Body of pancreas (tissue), 4 donors: ENCODE measurements around the gene WFDC2. TPM values are rescaled to one million over a fixed set of nuclear protein-coding genes. Genes with fewer than 3 reads are reported as not detected.

ENCODE experiments used
- ATAC-seq: fragments of 150-250 bp; one replicate; pipeline ENCODE4 v1.9.1; 2016
- DNase-seq, 4 donors: peaks; one replicate each; pipeline ENCODE4 v3.0.0-alpha.2; 2019
- H3K27ac ChIP-seq, 4 donors: fragments of 200-600 bp; sonication (generic); 1 replicate in 3 of 4; 2 replicates in 1 of 4; pipeline versions ENCODE4 v1.5.1 to v1.6.1; 2016 to 2019; ENCODE audit warnings: mild to moderate bottlenecking in 1 of 4, mixed read lengths in 1 of 4, moderate library complexity in 1 of 4
- H3K27me3 ChIP-seq, 2 donors: fragments of 200-600 bp; sonication (generic); one replicate each; pipeline ENCODE4 v1.6.0; 2016; ENCODE audit warnings: mild to moderate bottlenecking in 1 of 2
- H3K36me3 ChIP-seq, 2 donors: fragments of 200-600 bp; sonication (generic); replicated peaks in 1 of 2; 2 replicates each; pipeline ENCODE4 v1.5.1; 2016; ENCODE audit warnings: low read depth in 2 of 2; ENCODE audit not compliant: insufficient read depth in 1 of 2
- H3K4me1 ChIP-seq: fragments of 200-600 bp; sonication (generic); one replicate; pipeline ENCODE4 v1.6.0; 2016
- H3K4me3 ChIP-seq, 2 donors: fragments of 200-600 bp; sonication (generic); 1 replicate in 1 of 2; 2 replicates in 1 of 2; pipeline ENCODE4 v1.5.1; 2016 to 2019
- H3K9me3 ChIP-seq, 3 donors: fragments of 200-600 bp; sonication (generic); 1 replicate in 2 of 3; 2 replicates in 1 of 3; pipeline ENCODE4 v1.5.1; 2016
- POLR2A ChIP-seq, 3 donors: fragments of 450-650 bp; IDR thresholded peaks; one replicate each; pipeline ENCODE4 v1.6.1; 2016; ENCODE audit warnings: antibody characterized with exemption in 3 of 3, mild to moderate bottlenecking in 2 of 3
- WGBS, 2 donors: methylation state at CpG; one replicate each; pipeline ENCODE4 v1.1.5; 2017; 5-methylcytosine and 5-hydroxymethylcytosine counted together
- intact Hi-C: fragments of 100-400 bp; cut with DNase I; formaldehyde crosslinking; loops from one replicate; pipeline ENCODE4 v1.15.1; 2023
- total RNA-seq, 2 donors: library from RNA; depleted of rRNA; stranded (reverse); fragments of >200 nt; gene quantifications; one replicate each; pipeline ENCODE4 v1.1.0, GENCODE V29; 2016
- TF ChIP-seq, protein P1 (sequence below), 7 experiments: fragments of 450-650 bp in 4 of 7; fragments of 200-600 bp in 3 of 7; sonication (generic) in 3 of 7; IDR thresholded peaks; one replicate each; pipeline ENCODE4 v1.5.1; 2016 to 2019; ENCODE audit warnings: antibody characterized with exemption in 7 of 7

Gene WFDC2
- total RNA-seq, 2 donors from 2014 or later: 3.0 to 11.9 TPM

DNA sequence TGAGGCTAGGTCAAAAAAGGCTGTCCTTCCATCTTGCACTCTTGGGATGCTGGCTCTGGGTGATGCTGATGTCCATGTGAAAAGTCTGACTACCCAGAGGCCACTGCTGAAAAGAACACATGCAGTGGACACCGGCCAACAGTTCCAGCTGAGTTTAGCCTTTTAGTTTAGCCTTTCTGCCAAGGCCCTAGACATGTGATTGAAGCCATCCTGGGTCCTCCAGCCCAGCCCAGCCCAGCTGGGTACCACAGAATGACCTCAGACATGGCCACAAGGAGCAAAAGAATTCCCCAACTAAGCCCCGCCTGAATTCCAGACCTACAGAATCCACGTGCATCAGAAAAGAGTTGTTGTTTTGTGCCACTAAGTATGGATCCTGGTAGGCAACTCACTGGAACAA, 36.2 kb upstream of the WFDC2 start:
- no peaks in the 10 kb centered on the region for H3K9me3 ChIP-seq
- no peak overlapping the region for H3K27ac ChIP-seq
- H3K27me3 ChIP-seq: no peaks in the 10 kb centered on the region
- peak in 1 of 4 donors; percentile 26 for DNase-seq
- H3K36me3 ChIP-seq: no peaks in the 10 kb centered on the region
- no peak for TF ChIP-seq POLR2A (IDR thresholded peaks at IDR 0.05)
- TF ChIP-seq, protein P1, sequence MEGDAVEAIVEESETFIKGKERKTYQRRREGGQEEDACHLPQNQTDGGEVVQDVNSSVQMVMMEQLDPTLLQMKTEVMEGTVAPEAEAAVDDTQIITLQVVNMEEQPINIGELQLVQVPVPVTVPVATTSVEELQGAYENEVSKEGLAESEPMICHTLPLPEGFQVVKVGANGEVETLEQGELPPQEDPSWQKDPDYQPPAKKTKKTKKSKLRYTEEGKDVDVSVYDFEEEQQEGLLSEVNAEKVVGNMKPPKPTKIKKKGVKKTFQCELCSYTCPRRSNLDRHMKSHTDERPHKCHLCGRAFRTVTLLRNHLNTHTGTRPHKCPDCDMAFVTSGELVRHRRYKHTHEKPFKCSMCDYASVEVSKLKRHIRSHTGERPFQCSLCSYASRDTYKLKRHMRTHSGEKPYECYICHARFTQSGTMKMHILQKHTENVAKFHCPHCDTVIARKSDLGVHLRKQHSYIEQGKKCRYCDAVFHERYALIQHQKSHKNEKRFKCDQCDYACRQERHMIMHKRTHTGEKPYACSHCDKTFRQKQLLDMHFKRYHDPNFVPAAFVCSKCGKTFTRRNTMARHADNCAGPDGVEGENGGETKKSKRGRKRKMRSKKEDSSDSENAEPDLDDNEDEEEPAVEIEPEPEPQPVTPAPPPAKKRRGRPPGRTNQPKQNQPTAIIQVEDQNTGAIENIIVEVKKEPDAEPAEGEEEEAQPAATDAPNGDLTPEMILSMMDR (IDR thresholded peaks at IDR 0.05): no peak
- ATAC-seq: no peak
- intact Hi-C loops: no loop called here
- WGBS, 2 donors: 77 to 90% methylated on average over 2 to 3 of the region's 3 CpGs
- no peak overlapping the region for H3K4me3 ChIP-seq
- peaks cover 7% of the 10 kb centered on the region for H3K4me1 ChIP-seq

GRCh38 chr20:45433976-45434375, 35.6 kb upstream of the WFDC2 start:
- DNase-seq: no peak
- TF ChIP-seq, protein P1 (IDR thresholded peaks at IDR 0.05): no peak
- no peak for TF ChIP-seq POLR2A (IDR thresholded peaks at IDR 0.05)
- no peak for ATAC-seq
- peaks cover 7% of the 10 kb centered on the region for H3K4me1 ChIP-seq
- H3K4me3 ChIP-seq: no peak overlapping the region
- no peak overlapping the region for H3K27ac ChIP-seq
- WGBS, 2 donors: 88 to 94% methylated on average over 4 of the region's 4 CpGs
- no peaks in the 10 kb centered on the region for H3K9me3 ChIP-seq
- no peaks in the 10 kb centered on the region for H3K36me3 ChIP-seq
- H3K27me3 ChIP-seq: no peaks in the 10 kb centered on the region
- intact Hi-C loops: no loop called here

- no peaks in the 10 kb centered on the region for H3K27me3 ChIP-seq
- peak overlapping the region; percentile 23 to 29 for H3K4me3 ChIP-seq
- DNase-seq (peak; percentile 89 to 93 (median 90)), ATAC-seq (peak; percentile 98)
- peaks cover 7% of the 10 kb centered on the region for H3K4me1 ChIP-seq
- intact Hi-C loops: no loop called here
- H3K36me3 ChIP-seq: no peaks in the 10 kb centered on the region
- H3K9me3 ChIP-seq: no peaks in the 10 kb centered on the region
- 7 to 14% methylated on average over 16 to 33 of the region's 33 CpGs for WGBS, 2 donors
- peak overlapping the region; percentile 47 to 79 (median 70) for H3K27ac ChIP-seq
- TF ChIP-seq, protein P1 (IDR thresholded peaks at IDR 0.05): peak; percentile 85 to 97 (median 95)
- peak in 2 of 3 donors; percentile 46 to 51 for TF ChIP-seq POLR2A (IDR thresholded peaks at IDR 0.05)
These were observed 32.6 kb upstream of the WFDC2 start for GRCh38 chr20:45436732-45437485.

- Histone ChIP-seq H3K4me1 (peaks cover 7% of the 10 kb centered on the region), H3K36me3 (no peaks in the 10 kb centered on the region), H3K4me3 (no peak overlapping the region), H3K27ac (no peak overlapping the region), H3K9me3 (no peaks in the 10 kb centered on the region), H3K27me3 (no peaks in the 10 kb centered on the region)
- ATAC-seq: no peak
- TF ChIP-seq, protein P1 (IDR thresholded peaks at IDR 0.05): no peak
- no peak for TF ChIP-seq POLR2A (IDR thresholded peaks at IDR 0.05)
- WGBS, 2 donors: 65 to 77% methylated on average over 3 of the region's 3 CpGs
- intact Hi-C loops: loop anchor here (5.0 kb wide), 1 partner anchor 123 kb away; no protein-coding TSS in a partner anchor
- DNase-seq: no peak
These were observed 29.1 kb upstream of the WFDC2 start for GRCh38 chr20:45440424-45440823.
